Esophagus squamous epithelium (tissue), 4 donors: ENCODE results near the gene RNF208.

ENCODE experiments used
- POLR2A ChIP-seq, 4 donors: fragments of 450-650 bp; IDR thresholded peaks; one replicate each; pipeline ENCODE4 v1.6.1; 2017; ENCODE audit warnings: antibody characterized with exemption in 4 of 4, mild to moderate bottlenecking in 4 of 4, moderate library complexity in 3 of 4
- TF ChIP-seq, protein P1 (sequence below), 6 experiments: fragments of 450-650 bp in 4 of 6; fragments of 200-600 bp in 2 of 6; sonication (generic) in 2 of 6; IDR thresholded peaks; one replicate each; pipeline ENCODE4 v1.5.1; 2016 to 2019; ENCODE audit warnings: antibody characterized with exemption in 6 of 6, mild to moderate bottlenecking in 4 of 6, moderate library complexity in 4 of 6

GRCh38 chr9:137232101-137232500 is 10.1 kb upstream of the RNF208 start:
- TF ChIP-seq, protein P1, sequence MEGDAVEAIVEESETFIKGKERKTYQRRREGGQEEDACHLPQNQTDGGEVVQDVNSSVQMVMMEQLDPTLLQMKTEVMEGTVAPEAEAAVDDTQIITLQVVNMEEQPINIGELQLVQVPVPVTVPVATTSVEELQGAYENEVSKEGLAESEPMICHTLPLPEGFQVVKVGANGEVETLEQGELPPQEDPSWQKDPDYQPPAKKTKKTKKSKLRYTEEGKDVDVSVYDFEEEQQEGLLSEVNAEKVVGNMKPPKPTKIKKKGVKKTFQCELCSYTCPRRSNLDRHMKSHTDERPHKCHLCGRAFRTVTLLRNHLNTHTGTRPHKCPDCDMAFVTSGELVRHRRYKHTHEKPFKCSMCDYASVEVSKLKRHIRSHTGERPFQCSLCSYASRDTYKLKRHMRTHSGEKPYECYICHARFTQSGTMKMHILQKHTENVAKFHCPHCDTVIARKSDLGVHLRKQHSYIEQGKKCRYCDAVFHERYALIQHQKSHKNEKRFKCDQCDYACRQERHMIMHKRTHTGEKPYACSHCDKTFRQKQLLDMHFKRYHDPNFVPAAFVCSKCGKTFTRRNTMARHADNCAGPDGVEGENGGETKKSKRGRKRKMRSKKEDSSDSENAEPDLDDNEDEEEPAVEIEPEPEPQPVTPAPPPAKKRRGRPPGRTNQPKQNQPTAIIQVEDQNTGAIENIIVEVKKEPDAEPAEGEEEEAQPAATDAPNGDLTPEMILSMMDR (IDR thresholded peaks at IDR 0.05): no peak
- TF ChIP-seq POLR2A (IDR thresholded peaks at IDR 0.05): no peak
